Colonic mucosa (tissue), 4 donors: ENCODE measurements around the gene ROBO1. TPM values are rescaled to one million over a fixed set of nuclear protein-coding genes. Genes with fewer than 3 reads are reported as not detected.

Source experiments
- DNase-seq: peaks from one replicate; pipeline ENCODE4 v3.0.0-alpha.2; 2020
- H3K27ac ChIP-seq: fragments of 200-600 bp; one replicate; pipeline ENCODE4 v1.8.0; 2021
- H3K27me3 ChIP-seq: fragments of 200-600 bp; one replicate; pipeline ENCODE4 v1.8.0; 2021
- H3K36me3 ChIP-seq: fragments of 200-600 bp; one replicate; pipeline ENCODE4 v1.8.0; 2021
- H3K4me1 ChIP-seq: fragments of 200-600 bp; one replicate; pipeline ENCODE4 v1.8.0; 2021; ENCODE audit warnings: mild to moderate bottlenecking
- H3K4me3 ChIP-seq: fragments of 200-600 bp; one replicate; pipeline ENCODE4 v1.8.0; 2021
- H3K9ac ChIP-seq, 2 donors: one replicate each; pipeline ENCODE4 v1.7.0; 2013; ENCODE audit warnings: control low read depth in 2 of 2, low read depth in 2 of 2, low read length in 2 of 2
- H3K9me3 ChIP-seq: fragments of 200-600 bp; one replicate; pipeline ENCODE4 v1.8.0; 2021
- intact Hi-C: fragments of 100-400 bp; cut with DNase I; formaldehyde crosslinking; loops from one replicate; pipeline ENCODE4 v1.14.1; 2022
- total RNA-seq, 2 donors: library from RNA; stranded (reverse); fragmentation: NEBNext Ultra II Directional in 1 of 2; extraction: Animal tissue kit (Norgen Biotek cat#: 25700) in 1 of 2; gene quantifications; one replicate each; pipeline ENCODE4 v1.2.1, GENCODE V29; 2021
- TF ChIP-seq, protein P1 (sequence below): fragments of 200-600 bp; IDR thresholded peaks from one replicate; pipeline ENCODE4 v1.8.0; 2022; ENCODE audit warnings: antibody characterized with exemption, mild to moderate bottlenecking
- donor health status: healthy.
- donor health status: DM: no; HTN: no; CAD: no.
- donor health status: DM: no; HTN: no; CAD: no.

Gene ROBO1
- total RNA-seq, 2 donors from 2014 or later, result 8.1 to 9.4 TPM

DNA sequence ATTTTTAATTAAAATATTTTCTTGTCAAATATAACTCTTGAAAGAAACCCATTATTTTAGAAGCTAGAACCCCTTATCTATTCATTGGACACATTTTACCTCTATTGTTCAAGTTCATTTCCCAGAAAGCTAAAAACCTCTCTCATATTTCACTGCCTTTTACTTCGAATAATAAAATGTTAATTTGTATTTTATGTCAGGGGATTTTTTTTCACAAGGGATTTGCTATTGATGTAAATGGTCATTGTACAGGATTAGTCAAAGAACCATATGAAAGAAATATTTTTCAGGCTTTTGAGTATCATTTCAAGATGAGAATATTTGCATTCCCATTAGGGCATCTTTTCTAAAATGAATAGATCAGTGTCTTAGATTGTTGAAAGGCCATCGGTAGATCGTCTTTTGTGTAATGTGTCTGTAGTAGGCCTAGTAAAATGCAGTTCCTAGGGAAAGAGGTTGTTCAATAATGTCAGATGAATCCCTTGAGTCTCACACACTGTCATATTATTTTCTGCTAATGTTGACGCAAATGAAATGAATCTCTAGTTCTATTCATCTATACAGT is 114.5 kb downstream of the ROBO1 start:
- Histone ChIP-seq H3K4me1 (no peaks in the 10 kb centered on the region), H3K9ac (no peak overlapping the region), H3K9me3 (no peaks in the 10 kb centered on the region), H3K4me3 (no peak overlapping the region), H3K36me3 (no peaks in the 10 kb centered on the region), H3K27me3 (no peaks in the 10 kb centered on the region), H3K27ac (no peak overlapping the region)
- DNase-seq, result no peak
- TF ChIP-seq, protein P1, sequence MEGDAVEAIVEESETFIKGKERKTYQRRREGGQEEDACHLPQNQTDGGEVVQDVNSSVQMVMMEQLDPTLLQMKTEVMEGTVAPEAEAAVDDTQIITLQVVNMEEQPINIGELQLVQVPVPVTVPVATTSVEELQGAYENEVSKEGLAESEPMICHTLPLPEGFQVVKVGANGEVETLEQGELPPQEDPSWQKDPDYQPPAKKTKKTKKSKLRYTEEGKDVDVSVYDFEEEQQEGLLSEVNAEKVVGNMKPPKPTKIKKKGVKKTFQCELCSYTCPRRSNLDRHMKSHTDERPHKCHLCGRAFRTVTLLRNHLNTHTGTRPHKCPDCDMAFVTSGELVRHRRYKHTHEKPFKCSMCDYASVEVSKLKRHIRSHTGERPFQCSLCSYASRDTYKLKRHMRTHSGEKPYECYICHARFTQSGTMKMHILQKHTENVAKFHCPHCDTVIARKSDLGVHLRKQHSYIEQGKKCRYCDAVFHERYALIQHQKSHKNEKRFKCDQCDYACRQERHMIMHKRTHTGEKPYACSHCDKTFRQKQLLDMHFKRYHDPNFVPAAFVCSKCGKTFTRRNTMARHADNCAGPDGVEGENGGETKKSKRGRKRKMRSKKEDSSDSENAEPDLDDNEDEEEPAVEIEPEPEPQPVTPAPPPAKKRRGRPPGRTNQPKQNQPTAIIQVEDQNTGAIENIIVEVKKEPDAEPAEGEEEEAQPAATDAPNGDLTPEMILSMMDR, result no peak
- intact Hi-C loops, result no loop called here

DNA sequence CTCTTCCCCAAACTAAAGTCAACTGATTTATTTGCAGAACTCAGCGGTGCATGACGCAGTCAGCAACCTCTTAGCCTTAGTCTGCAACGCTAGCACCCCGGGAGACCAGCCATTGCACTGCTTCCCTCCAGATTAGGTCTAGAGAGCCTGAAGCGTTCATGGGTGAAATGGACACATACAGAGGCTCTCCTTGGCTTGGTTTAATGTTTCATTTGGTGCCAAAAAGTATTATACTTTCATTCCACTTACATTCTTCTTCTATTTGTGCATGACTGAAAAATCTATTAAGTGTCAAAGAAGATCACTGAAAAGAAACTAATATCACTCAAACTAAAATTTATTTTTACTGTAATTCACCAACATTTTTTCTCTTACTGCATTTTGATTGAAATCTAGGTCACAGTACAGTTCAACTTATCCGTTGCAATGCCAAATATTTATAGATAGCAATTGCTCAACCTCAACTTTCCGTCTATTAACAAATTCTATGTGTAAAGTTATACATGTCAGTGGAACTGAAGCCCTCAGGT is 116.2 kb downstream of the ROBO1 start:
- Histone ChIP-seq H3K9ac (no peak overlapping the region), H3K9me3 (no peaks in the 10 kb centered on the region), H3K4me3 (no peak overlapping the region), H3K4me1 (no peaks in the 10 kb centered on the region), H3K27ac (no peak overlapping the region), H3K36me3 (no peaks in the 10 kb centered on the region), H3K27me3 (no peaks in the 10 kb centered on the region)
- DNase-seq, result no peak
- TF ChIP-seq, protein P1, result no peak
- intact Hi-C loops, result no loop called here

- no peak overlapping the region for H3K4me3 ChIP-seq
- intact Hi-C loops, result no loop called here
- TF ChIP-seq, protein P1, result no peak
- no peaks in the 10 kb centered on the region for H3K4me1 ChIP-seq
- H3K9me3 ChIP-seq, result no peaks in the 10 kb centered on the region
- no peak overlapping the region for H3K9ac ChIP-seq
- H3K27ac ChIP-seq, result no peak overlapping the region
- H3K36me3 ChIP-seq, result no peaks in the 10 kb centered on the region
- H3K27me3 ChIP-seq, result no peaks in the 10 kb centered on the region
- no peak for DNase-seq
Measured at GRCh38 chr3:79639855-79640254, 127.9 kb downstream of the ROBO1 start.

DNA sequence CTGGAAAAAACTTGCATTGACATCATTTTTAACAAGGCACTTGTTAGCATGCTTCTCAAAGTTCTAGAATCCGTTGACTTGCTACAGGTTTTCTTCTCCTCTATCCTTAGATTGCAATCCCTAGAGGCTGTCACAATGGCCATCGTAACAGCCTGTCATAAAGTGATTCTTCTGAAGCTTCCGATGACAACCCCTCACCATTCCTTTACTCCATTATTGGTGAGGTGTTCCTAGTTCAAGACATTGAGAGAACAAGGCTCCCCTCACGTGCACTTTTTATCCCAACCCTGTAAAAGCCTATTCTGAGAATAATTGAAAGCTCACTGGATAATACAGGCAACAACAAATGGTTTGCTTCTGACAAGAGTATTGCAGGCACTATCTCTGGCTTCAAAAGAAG is 131.4 kb downstream of the ROBO1 start:
- Histone ChIP-seq H3K4me1 (no peaks in the 10 kb centered on the region), H3K27ac (no peak overlapping the region), H3K9me3 (no peaks in the 10 kb centered on the region), H3K27me3 (no peaks in the 10 kb centered on the region), H3K36me3 (no peaks in the 10 kb centered on the region), H3K9ac (no peak overlapping the region), H3K4me3 (no peak overlapping the region)
- intact Hi-C loops, result no loop called here
- TF ChIP-seq, protein P1, result no peak
- DNase-seq, result no peak

DNA sequence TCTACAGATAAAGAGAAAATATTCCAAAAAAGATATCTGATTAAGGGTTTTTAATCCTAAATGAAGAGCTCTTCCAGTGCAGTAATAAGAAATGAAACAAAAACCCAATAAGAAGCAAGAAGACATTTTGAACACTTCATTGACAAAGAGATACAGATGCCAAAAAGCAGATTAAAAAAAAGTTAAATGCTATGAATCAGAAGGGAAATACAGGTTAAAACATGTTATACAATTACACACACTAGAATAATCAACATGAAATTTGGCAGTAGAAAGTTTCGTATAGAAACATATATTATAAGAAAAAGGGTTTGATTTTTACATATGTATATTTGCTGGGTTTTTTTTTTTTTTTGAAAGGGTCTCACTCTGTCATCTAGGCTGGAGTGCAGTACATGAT is 135.0 kb downstream of the ROBO1 start:
- Histone ChIP-seq H3K36me3 (no peaks in the 10 kb centered on the region), H3K4me3 (no peak overlapping the region), H3K4me1 (no peaks in the 10 kb centered on the region), H3K9me3 (no peaks in the 10 kb centered on the region), H3K27me3 (no peaks in the 10 kb centered on the region), H3K9ac (no peak overlapping the region), H3K27ac (no peak overlapping the region)
- intact Hi-C loops, result no loop called here
- TF ChIP-seq, protein P1, result no peak
- DNase-seq, result no peak
